GM12892 (cell line): ENCODE measurements around the gene ALPK3.

Experiments
- POLR2A ChIP-seq: IDR thresholded peaks from 2 replicates; pipeline ENCODE4 v1.6.1; 2011; ENCODE audit warnings: low read depth, low read length, control low read depth
- POLR2AphosphoS5 ChIP-seq: IDR thresholded peaks from 2 replicates; pipeline ENCODE4 v1.6.1; 2011; ENCODE audit warnings: low read depth, low read length, control low read depth
- TAF1 ChIP-seq: IDR thresholded peaks from 2 replicates; pipeline ENCODE4 v1.6.1; 2011; ENCODE audit warnings: low read depth, mild to moderate bottlenecking, control low read depth, low read length, borderline replicate concordance

DNA sequence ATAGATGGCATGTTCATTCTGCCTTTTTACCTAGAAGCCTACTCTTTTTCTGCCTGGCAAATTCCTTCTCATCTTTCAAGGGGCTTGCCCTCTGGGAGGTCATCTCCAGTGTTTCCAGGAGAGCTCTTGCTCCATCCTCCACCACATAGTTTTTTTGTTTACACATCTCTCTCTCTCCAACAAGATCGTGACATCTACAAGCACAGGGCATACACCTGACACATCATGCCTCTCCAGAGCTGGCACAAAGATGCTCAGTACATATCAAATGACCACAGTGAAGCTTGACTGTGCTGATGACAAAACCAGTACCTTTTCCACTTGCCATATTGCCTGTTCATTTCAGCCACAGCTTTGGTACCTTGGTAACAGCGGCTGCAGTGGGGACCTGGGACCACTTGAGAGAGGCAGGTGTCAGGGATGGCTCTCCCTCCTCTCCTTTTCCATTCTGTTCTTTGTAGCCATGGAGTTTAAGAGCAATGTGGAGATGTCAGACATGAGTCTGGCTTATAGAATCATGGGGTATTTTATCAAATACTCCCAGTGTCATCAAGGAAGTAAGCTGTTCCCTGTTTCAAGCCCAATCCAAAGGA is 15.4 kb downstream of the ALPK3 start:
- TF ChIP-seq POLR2AphosphoS5 (no peak), TAF1 (no peak), POLR2A (no peak)
